ENCODE data around the gene KCNQ1OT1.

KCNQ1OT1 gene

GRCh38 chr11:2661173-2662023 lies 38.4 kb downstream of the KCNQ1OT1 start:
- in situ Hi-C loops (cut with HindIII; ENCODE audit: low pct_unique_long_range_greater_than_20kb, low sequenced_read_pairs): no loop called here
- TF ChIP-seq JUND (IDR thresholded peaks at IDR 0.05; ENCODE audit: low read depth): no peak
- DNase-seq (ENCODE audit: low read depth in 1 of 2, low spot score in 1 of 2): no peak

DNA sequence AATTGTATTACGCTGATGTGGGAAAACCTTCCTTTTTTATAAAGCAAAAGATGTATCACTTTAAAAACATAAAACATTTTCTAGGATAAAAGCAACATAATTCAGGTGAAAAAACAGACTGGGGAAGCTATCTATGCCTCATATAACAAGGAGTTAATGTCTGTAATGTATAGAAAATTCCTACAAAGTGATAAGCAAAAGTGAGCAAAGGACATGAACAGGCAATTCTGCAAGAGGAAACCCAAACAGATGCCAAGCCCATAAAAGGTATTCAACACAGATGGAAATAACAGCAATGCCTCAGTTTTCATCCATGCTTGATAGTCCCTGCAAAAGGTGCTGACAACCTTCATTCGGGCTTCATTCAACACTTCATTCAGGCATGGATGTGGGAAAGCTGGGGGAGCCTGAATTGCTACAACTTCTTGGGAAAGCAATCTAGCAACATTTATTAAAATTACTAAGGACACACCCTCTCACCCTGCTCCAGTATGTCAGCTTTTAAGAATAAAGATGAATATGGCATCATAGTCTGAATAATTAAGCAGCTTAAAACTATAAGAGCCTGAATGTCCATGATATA lies 39.3 kb downstream of the KCNQ1OT1 start:
- DNase-seq (ENCODE audit: low read depth in 1 of 2, low spot score in 1 of 2): no peak
- TF ChIP-seq JUND (IDR thresholded peaks at IDR 0.05; ENCODE audit: low read depth): no peak
- in situ Hi-C loops (cut with HindIII; ENCODE audit: low pct_unique_long_range_greater_than_20kb, low sequenced_read_pairs): no loop called here

GRCh38 chr11:2657697-2658284 lies 42.0 kb downstream of the KCNQ1OT1 start:
- in situ Hi-C loops (cut with HindIII; ENCODE audit: low pct_unique_long_range_greater_than_20kb, low sequenced_read_pairs): no loop called here
- no peak for TF ChIP-seq JUND (IDR thresholded peaks at IDR 0.05; ENCODE audit: low read depth)
- no peak for DNase-seq (ENCODE audit: low read depth in 1 of 2, low spot score in 1 of 2)

DNA sequence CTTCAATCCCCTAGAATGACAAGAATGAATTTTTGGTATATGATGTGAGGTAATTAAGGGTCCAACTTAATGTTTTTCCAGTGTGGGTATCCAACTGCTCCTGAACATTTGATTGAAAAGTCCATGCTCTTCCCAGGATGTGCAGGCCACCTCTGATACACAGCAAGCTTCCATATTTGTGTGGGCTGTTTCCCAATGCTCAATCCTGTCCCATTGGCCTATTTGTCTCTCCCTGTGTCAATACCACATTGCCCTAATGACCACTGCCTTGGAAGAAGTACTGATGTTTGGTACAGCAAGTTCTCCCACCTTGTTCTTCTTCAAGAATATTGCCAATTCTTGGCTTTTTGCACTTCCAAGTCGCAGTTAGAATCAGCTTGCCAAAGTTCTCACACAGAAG lies 42.9 kb downstream of the KCNQ1OT1 start:
- in situ Hi-C loops (cut with HindIII; ENCODE audit: low pct_unique_long_range_greater_than_20kb, low sequenced_read_pairs): no loop called here
- no peak for DNase-seq (ENCODE audit: low read depth in 1 of 2, low spot score in 1 of 2)

DNA sequence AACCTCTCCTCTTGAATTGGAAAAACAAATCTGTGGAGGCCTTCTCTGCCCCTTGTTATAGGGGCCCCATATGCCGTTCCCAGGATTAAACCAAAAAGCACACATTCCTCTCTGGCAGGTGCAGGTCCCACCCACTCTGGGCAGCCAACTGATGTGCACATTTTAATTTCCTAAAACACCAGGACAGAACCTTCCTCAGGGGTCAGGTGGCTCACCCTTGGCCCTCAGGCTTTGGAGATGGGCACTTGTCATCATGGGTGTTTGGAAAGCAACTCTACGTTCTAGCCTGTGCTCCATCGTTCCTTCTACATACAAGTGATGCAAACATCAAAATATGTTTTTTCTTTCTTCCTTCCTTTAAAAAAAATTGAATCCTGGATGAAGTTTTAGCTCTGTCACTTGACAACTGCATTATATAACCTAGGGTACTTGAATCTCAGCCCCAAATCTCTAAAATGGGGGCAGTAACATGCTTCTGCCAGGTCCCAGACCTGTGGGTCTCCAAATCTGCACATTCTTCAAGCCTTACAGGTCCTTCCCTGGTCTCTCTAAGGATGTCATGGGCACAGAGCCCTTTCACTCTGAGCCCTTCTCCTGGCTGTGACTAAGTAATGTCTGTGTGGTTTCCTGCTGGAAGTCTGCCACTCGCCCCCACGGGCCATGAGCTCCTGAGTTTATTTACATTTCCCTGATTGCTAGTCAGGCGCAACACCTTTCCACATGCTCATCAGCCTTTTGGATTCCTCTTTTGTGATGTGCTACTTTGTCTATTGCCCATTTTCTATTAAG lies 43.8 kb downstream of the KCNQ1OT1 start:
- in situ Hi-C loops (cut with HindIII; ENCODE audit: low pct_unique_long_range_greater_than_20kb, low sequenced_read_pairs): no loop called here
- TF ChIP-seq JUND (IDR thresholded peaks at IDR 0.05; ENCODE audit: low read depth): no peak
- DNase-seq (ENCODE audit: low read depth in 1 of 2, low spot score in 1 of 2): no peak

More for the DNA sequence above, 42.9 kb downstream of the KCNQ1OT1 start:
- TF ChIP-seq JUND (IDR thresholded peaks at IDR 0.05; ENCODE audit: low read depth): no peak

GRCh38 chr11:2655016-2655719 lies 44.6 kb downstream of the KCNQ1OT1 start:
- peak in 1 of 2 experiments; percentile 9 for DNase-seq (ENCODE audit: low read depth in 1 of 2, low spot score in 1 of 2)

GRCh38 chr11:2653930-2654739 lies 45.7 kb downstream of the KCNQ1OT1 start:
- no peak for DNase-seq (ENCODE audit: low read depth in 1 of 2, low spot score in 1 of 2)
- TF ChIP-seq JUND (IDR thresholded peaks at IDR 0.05; ENCODE audit: low read depth): no peak
- in situ Hi-C loops (cut with HindIII; ENCODE audit: low pct_unique_long_range_greater_than_20kb, low sequenced_read_pairs): no loop called here

More at GRCh38 chr11:2655016-2655719, 44.6 kb downstream of the KCNQ1OT1 start:
- no peak for TF ChIP-seq JUND (IDR thresholded peaks at IDR 0.05; ENCODE audit: low read depth)
- in situ Hi-C loops (cut with HindIII; ENCODE audit: low pct_unique_long_range_greater_than_20kb, low sequenced_read_pairs): no loop called here

- no peak for DNase-seq (ENCODE audit: low read depth in 1 of 2, low spot score in 1 of 2)
- in situ Hi-C loops (cut with HindIII; ENCODE audit: low pct_unique_long_range_greater_than_20kb, low sequenced_read_pairs): no loop called here
- no peak for TF ChIP-seq JUND (IDR thresholded peaks at IDR 0.05; ENCODE audit: low read depth)
These were observed 46.6 kb downstream of the KCNQ1OT1 start for GRCh38 chr11:2653198-2653551.

- DNase-seq (ENCODE audit: low read depth in 1 of 2, low spot score in 1 of 2): no peak
- in situ Hi-C loops (cut with HindIII; ENCODE audit: low pct_unique_long_range_greater_than_20kb, low sequenced_read_pairs): no loop called here
- TF ChIP-seq JUND (IDR thresholded peaks at IDR 0.05; ENCODE audit: low read depth): no peak
These were observed 47.2 kb downstream of the KCNQ1OT1 start for GRCh38 chr11:2652333-2653197.

DNA sequence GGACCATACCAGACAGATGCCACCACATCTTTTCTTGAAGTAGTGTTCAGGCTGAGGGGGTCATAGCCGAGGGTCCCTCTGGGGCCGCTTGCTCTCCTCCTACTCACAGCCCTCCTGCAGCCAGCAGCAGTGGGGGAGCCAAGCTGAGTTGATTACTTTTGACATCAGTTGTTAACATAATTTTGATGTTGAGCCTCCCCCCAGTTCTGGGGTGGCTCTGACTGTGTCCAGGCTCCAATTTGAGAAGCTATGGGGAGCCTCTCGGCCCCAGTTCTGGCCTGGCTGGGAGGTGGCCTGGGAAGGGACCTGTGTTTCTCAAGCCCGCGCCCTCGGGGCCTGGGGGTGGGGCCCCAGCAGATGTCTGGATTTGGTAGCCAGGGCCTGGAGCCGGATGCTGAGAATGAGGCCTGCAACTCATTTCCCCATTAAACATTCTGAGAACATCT lies 47.9 kb downstream of the KCNQ1OT1 start:
- DNase-seq (ENCODE audit: low read depth in 1 of 2, low spot score in 1 of 2): no peak
- TF ChIP-seq JUND (IDR thresholded peaks at IDR 0.05; ENCODE audit: low read depth): no peak
- in situ Hi-C loops (cut with HindIII; ENCODE audit: low pct_unique_long_range_greater_than_20kb, low sequenced_read_pairs): no loop called here
